Epithelial cell of proximal tubule (primary cell): ENCODE data around the gene SLCO4A1. TPM values are rescaled to one million over a fixed set of nuclear protein-coding genes. Genes with fewer than 3 reads are reported as not detected.

ENCODE experiments used
- DNase-seq: peaks from one replicate; pipeline ENCODE4 v3.0.0-alpha.2; 2011; ENCODE audit warnings: low read depth
- H3K4me3 ChIP-seq: 2 replicates; pipeline ENCODE4 v1.5.1; 2011; ENCODE audit warnings: low read depth, mild to moderate bottlenecking, low read length
- CTCF ChIP-seq: conservative IDR thresholded peaks from 2 replicates; pipeline ENCODE4 v1.5.1; 2012; ENCODE audit warnings: low read depth, mild to moderate bottlenecking, low read length
- total RNA-seq: library from RNA; depleted of rRNA; stranded (reverse); fragments of >200 nt; gene quantifications from 2 replicates; pipeline ENCODE4 v1.2.3, GENCODE V29; 2015

Gene SLCO4A1
- total RNA-seq, 1 donor from 2014 or later: 57.3 TPM

- no peak overlapping the region for H3K4me3 ChIP-seq
- DNase-seq: no peak
- TF ChIP-seq CTCF: no peak
These were observed 59.1 kb downstream of the SLCO4A1 start for GRCh38 chr20:62701161-62702012.

- DNase-seq: no peak
- no peak for TF ChIP-seq CTCF
- no peak overlapping the region for H3K4me3 ChIP-seq
These were observed 59.7 kb downstream of the SLCO4A1 start for GRCh38 chr20:62702013-62702300.

- peak; percentile 26 for DNase-seq
- TF ChIP-seq CTCF: peak; percentile 31
- H3K4me3 ChIP-seq: no peak overlapping the region
These were observed 60.9 kb downstream of the SLCO4A1 start for GRCh38 chr20:62702895-62703852.

GRCh38 chr20:62703853-62704228, 61.5 kb downstream of the SLCO4A1 start:
- H3K4me3 ChIP-seq: no peak overlapping the region
- DNase-seq: no peak
- TF ChIP-seq CTCF: no peak

GRCh38 chr20:62704341-62704948, 62.1 kb downstream of the SLCO4A1 start:
- peak; percentile 22 for DNase-seq
- H3K4me3 ChIP-seq: no peak overlapping the region
- TF ChIP-seq CTCF: no peak

- TF ChIP-seq CTCF: no peak
- H3K4me3 ChIP-seq: no peak overlapping the region
These were observed 63.3 kb downstream of the SLCO4A1 start for GRCh38 chr20:62705627-62706026.

More at GRCh38 chr20:62705627-62706026, 63.3 kb downstream of the SLCO4A1 start:
- DNase-seq: no peak
